Fibroblast of the aortic adventitia (primary cell): ENCODE measurements around the gene CLCNKB. TPM values are rescaled to one million over a fixed set of nuclear protein-coding genes. Genes with fewer than 3 reads are reported as not detected.

Experiments
- DNase-seq: peaks from one replicate; pipeline ENCODE4 v3.0.0-alpha.2; 2010; ENCODE audit warnings: low read depth
- H3K4me3 ChIP-seq: 2 replicates; pipeline ENCODE4 v1.5.1; 2011; ENCODE audit warnings: low read depth, mild to moderate bottlenecking, control low read depth, low read length, moderate library complexity
- total RNA-seq: library from RNA; depleted of rRNA; stranded (reverse); fragments of >200 nt; gene quantifications from 2 replicates; pipeline ENCODE4 v1.2.3, GENCODE V29; 2012; ENCODE audit warnings: low replicate concordance
- TF ChIP-seq, protein P1 (sequence below): IDR thresholded peaks from 2 replicates; pipeline ENCODE4 v1.5.1; 2011; ENCODE audit warnings: mild to moderate bottlenecking, low read length, control low read depth, inconsistent platforms; ENCODE audit not compliant: insufficient read depth

Gene CLCNKB
- total RNA-seq, 1 donor: not detected

DNA sequence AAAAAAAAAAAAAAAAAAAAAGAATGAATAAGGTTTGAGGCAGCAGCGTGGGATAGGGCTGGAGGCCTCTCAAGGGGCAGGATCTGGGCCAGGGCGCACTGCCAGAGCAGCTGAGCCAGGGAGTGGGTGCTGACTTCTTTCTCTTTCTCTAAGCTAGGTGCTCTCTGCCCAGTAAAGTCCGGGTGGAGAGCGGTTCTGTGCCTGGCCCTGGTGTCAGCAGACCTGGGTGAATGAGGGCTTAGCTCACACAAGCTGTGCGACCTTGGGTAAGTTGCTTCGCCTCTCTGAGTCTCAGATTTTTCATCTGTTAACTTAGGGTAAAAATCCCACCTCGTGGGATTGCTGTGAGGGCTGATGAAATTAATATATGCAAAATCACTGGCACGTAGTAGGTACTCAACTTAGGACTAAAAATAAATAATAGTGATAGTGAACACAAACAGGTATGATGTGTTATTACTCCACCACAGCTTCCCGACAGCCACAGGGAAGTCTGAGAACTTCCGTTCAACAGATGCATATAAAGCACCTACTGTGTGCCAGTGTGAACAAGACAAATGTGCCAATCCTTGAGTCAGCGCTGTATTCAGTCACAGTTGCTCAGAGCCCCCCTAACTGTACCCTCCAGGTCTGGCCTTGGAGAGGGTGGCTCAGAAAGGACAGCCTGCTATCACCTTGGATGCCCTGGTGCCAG, 31.9 kb downstream of the CLCNKB start:
- peak; percentile 89 for DNase-seq
- no peak overlapping the region for H3K4me3 ChIP-seq
- TF ChIP-seq, protein P1, sequence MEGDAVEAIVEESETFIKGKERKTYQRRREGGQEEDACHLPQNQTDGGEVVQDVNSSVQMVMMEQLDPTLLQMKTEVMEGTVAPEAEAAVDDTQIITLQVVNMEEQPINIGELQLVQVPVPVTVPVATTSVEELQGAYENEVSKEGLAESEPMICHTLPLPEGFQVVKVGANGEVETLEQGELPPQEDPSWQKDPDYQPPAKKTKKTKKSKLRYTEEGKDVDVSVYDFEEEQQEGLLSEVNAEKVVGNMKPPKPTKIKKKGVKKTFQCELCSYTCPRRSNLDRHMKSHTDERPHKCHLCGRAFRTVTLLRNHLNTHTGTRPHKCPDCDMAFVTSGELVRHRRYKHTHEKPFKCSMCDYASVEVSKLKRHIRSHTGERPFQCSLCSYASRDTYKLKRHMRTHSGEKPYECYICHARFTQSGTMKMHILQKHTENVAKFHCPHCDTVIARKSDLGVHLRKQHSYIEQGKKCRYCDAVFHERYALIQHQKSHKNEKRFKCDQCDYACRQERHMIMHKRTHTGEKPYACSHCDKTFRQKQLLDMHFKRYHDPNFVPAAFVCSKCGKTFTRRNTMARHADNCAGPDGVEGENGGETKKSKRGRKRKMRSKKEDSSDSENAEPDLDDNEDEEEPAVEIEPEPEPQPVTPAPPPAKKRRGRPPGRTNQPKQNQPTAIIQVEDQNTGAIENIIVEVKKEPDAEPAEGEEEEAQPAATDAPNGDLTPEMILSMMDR: no peak

DNA sequence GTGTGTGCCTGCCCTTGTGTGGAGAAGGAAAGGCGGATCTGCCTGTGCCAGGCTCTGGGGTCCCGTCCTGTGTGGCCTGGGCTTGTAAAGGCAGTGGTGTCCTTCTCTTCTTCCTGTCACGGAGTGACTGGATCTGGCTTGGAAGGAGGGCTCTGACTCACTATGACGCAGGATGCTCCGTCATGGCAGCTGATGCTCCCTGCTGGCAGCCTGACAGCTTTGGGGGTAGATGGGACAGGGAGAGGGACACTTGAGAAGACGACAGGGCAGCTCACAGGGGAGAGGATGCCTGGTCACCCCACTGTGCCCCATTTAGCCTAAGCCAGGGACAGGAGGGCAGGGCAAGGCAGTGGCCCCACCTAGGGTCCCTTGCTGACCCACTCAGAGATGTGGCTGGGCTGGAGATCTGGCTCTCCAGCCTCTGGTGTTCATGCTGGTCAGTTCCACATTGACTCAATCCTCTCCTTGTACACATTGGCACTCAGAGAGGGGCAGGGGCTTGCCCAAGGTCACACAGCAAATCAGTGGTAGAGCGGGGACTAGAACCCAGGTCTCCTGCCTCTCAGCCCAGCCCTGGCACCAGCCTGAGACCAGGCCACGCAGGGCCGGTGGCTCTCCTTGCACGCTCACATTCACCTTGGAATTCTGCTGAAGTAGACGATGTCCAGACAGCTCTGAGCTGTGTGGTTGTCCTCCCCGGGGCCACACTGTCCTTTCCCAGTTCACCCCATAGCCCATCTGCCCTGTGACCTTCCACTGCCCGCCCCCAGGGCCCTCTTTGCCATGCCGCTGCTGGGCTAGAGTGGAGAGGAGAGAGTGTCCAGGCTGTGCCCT, 32.7 kb downstream of the CLCNKB start:
- peak; percentile 88 for DNase-seq
- TF ChIP-seq, protein P1: no peak

DNA sequence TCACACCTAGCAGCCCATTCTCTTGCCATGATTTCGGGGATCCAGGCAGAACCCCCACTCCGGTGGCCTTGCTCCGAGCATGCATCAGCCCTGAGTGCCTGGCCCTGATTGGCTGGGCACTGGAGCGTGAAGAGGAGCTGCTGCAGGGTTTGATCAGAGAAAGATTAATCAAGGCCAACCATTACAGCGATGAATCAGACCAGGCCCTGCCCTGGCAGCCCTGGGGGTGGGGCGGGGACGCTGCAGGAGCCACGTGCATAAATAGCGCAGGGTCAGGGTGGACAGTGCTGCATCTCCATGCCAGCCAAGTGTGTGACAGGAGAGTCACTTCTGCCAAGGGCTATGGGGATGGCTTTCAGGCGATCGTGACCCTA, 33.3 kb downstream of the CLCNKB start:
- TF ChIP-seq, protein P1: no peak
- peak; percentile 20 for DNase-seq
- no peak overlapping the region for H3K4me3 ChIP-seq

More for the DNA sequence above, 32.7 kb downstream of the CLCNKB start:
- no peak overlapping the region for H3K4me3 ChIP-seq

DNA sequence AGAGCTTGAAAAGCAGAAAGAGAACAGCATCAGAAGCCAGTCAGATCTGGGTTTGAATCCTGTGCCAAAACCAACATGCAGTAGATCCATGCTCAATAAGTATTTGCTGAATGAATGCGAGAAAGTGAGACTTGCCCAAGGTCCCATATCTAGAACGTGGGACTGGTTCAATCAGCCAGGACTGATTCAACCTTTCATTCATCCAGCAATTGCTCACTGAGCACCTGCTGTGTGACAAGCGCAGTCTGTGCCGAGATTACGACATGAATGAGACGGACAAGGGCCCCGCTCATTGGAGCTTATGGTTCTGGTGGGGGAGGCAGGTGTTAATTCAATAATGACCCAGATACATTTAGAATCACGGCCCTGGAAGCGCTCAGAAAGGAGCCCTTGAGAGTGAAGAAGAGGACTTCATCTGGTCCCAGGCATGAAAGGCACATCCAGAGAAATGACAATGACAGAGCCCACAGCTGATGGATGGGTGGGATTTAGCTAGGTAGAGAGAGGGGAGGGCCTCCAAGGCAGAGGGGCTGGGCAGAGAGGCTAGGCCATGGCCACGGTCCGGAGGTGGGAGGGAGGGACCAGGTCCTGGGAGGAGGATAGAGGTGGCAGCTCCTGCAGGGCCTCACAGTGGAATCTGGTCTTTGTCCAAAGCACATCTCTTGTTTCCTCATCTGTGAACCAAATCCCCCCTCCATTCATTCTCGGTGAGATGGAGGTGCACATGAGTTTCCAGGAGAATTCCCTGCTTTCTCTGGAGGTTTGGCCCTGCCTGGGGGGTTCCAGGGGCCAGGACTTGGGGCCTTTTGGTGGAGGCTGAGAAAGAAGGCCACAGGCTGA, 34.0 kb downstream of the CLCNKB start:
- peak; percentile 32 for DNase-seq
- TF ChIP-seq, protein P1: no peak
- H3K4me3 ChIP-seq: no peak overlapping the region

DNA sequence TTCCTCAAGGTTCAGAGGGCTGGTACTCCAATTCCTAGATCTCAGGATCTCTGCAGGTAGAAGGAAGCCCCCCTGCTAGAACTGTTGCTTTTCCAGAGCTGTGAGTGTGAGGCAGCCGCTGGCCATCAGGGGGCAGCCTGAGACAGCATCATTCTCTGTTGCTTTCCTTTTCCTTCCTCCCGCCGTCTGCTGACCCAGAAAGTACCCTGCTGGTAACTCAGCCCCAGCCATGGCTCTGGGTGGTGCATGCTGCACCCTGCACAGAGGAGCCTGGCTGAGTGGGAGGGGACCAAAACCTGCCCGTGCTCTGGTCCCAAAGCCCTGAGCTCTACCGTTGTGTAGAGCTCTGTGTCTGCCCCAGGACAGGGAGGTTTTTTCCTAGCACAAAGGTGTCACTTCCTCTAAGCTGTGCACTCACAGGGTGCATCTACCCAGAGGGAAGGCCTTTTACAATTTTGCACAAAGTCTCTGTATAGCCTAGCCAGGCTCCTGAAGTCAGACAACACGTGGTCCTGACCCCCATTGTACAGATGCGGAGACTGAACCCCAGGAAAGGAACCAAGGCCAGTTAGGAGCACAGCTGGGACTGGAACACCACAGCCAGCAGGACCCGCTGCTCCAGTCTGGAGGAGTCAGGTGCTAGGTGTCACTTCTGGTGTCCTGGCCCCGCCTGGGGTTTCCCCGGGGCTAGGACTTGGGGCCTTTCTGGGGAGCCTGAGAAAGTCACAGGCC, 35.5 kb downstream of the CLCNKB start:
- TF ChIP-seq, protein P1: peak; percentile 92
- H3K4me3 ChIP-seq: no peak overlapping the region
- DNase-seq: peak; percentile 71
